ENCODE measurements around the gene RFX8. TPM values are rescaled to one million over a fixed set of nuclear protein-coding genes. Genes with fewer than 3 reads are reported as not detected.

Gene RFX8
- total and polyA plus RNA-seq, 9 of the 15 experiments (the other 6 are each of a cell fraction or from before 2014, with no cell fraction given), result not detected

DNA sequence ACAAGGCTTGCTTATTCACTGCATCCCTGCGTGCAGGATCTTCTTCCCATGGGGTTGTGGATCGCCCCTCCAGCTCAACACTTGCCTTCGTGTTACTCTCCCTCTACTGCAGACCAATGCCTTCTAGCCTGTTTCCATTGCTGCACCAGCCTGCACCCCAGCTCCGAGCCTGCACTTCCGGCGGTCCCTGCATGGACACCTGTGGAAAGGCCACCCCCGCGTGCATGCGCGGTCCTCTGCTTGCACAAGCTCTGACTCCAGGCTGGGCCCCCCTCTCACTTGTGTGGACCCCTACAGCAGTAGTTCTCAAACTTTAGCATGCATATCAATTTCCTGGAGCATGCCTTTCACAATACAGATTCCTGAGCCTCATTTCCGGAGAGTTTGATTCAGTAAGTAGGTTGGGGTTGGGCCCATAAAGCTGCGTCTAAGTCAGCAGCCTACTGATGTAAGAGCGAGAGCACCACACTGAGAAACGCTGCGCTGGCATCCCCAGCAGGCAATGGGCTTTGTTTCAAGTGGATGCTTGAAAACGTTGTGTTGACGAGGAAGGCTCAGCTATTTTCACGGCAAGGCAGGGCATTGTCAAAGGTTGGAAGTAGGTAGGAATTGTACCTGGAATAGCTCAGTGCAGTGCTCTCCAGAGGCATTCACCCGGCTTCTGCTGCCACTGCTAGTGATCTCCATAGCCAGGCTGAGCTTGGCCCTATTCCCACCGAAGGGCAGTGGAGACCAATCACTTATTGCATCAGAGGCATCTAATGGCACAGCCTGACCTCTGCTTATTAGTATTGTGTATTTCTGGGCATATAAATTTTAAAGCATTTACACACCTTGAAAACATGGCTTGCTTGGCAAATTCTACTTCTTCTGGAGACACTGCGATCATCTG, 120.2 kb downstream of the RFX8 start:
- H3K4me1 ChIP-seq (replicated peaks in 1 of 2; ENCODE audit: control insufficient read depth in 2 of 2, insufficient read depth in 2 of 2, low read length in 2 of 2), result peaks cover 0 to 4% of the 10 kb centered on the region in 2 experiments; a peak in 1 of 5 replicates
- H3K4me3 ChIP-seq, result no peak overlapping the region
- no peaks in the 10 kb centered on the region for H4K20me1 ChIP-seq (replicated peaks; ENCODE audit: control insufficient read depth, insufficient read depth, low read length)
- no peaks in the 10 kb centered on the region for H3K9me1 ChIP-seq (ENCODE audit: control insufficient read depth, insufficient read depth, low read length)
- no TSS peak for BruUV-seq (replicated peaks)
- H3K27me3 ChIP-seq (ENCODE audit: control insufficient read depth in 2 of 2, insufficient read depth in 2 of 2, low read length in 2 of 2), result peaks cover 12 to 44% of the 10 kb centered on the region in 2 experiments; a peak in 3 of 5 replicates
- no peak overlapping the region for H3K27ac ChIP-seq (ENCODE audit: extremely low read depth, low read depth, low read length)
- H3K79me2 ChIP-seq (ENCODE audit: control insufficient read depth, insufficient read depth, low read length), result no peaks in the 10 kb centered on the region
- H3K9me3 ChIP-seq (replicated peaks; ENCODE audit: control insufficient read depth, insufficient read depth, low read depth, low read length), result no peaks in the 10 kb centered on the region
- H3K9ac ChIP-seq (ENCODE audit: insufficient read depth in 1 of 2, low read depth in 2 of 2, low read length in 2 of 2), result no peak overlapping the region
- ChIA-PET CTCF (ENCODE audit: low intra/inter-chr PET ratio) (no interaction called here), POLR2A (no interaction called here)
- 15% methylated on average over 21 of the region's 21 CpGs for WGBS (ENCODE audit: insufficient coverage, low coverage, missing lambda C conversion rate)
- DNase-seq (ENCODE audit: extremely low read depth in 1 of 4, low spot score in 3 of 4) (no peak), ATAC-seq (no peak), FAIRE-seq (no peak)
- in situ Hi-C loops (cut with MboI) (no loop called here), intact Hi-C loops (cut with micrococcal nuclease) (no loop called here)
- no peaks in the 10 kb centered on the region for H3K36me3 ChIP-seq (ENCODE audit: control insufficient read depth, insufficient read depth, low read length)
- no peak overlapping the region for H3K4me2 ChIP-seq (ENCODE audit: insufficient read depth, low read length)
- no peak overlapping the region for H2AFZ ChIP-seq (ENCODE audit: low read depth, low read length)
- TF ChIP-seq ZNF436 (CRISPR knock-in tag; IDR thresholded peaks at IDR 0.05) (no peak), RBM15 (IDR thresholded peaks at IDR 0.05; ENCODE audit: insufficient read depth, low read length) (no peak), YY1 (IDR thresholded peaks at IDR 0.05; ENCODE audit: borderline replicate concordance in 1 of 3, control insufficient read depth in 1 of 3, extremely low read depth in 1 of 3, insufficient read depth in 3 of 3, insufficient read length in 1 of 3, insufficient replicate concordance in 2 of 3, low read depth in 1 of 3, low read length in 2 of 3) (no peak), CREB1 (IDR thresholded peaks at IDR 0.05) (no peak), CREB1 (CRISPR knock-in tag; IDR thresholded peaks at IDR 0.05) (no peak), NFE2L1 (tag; IDR thresholded peaks at IDR 0.05; ENCODE audit: borderline replicate concordance, low read depth) (no peak), ZNF274 (IDR thresholded peaks at IDR 0.05; ENCODE audit: borderline replicate concordance, low read depth, low read length) (no peak)
- TF ChIP-seq, protein P1, sequence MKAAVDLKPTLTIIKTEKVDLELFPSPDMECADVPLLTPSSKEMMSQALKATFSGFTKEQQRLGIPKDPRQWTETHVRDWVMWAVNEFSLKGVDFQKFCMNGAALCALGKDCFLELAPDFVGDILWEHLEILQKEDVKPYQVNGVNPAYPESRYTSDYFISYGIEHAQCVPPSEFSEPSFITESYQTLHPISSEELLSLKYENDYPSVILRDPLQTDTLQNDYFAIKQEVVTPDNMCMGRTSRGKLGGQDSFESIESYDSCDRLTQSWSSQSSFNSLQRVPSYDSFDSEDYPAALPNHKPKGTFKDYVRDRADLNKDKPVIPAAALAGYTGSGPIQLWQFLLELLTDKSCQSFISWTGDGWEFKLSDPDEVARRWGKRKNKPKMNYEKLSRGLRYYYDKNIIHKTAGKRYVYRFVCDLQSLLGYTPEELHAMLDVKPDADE (conservative IDR thresholded peaks at IDR 0.05; ENCODE audit: control insufficient read depth, low read depth, low read length), result no peak
- TF ChIP-seq, protein P2, sequence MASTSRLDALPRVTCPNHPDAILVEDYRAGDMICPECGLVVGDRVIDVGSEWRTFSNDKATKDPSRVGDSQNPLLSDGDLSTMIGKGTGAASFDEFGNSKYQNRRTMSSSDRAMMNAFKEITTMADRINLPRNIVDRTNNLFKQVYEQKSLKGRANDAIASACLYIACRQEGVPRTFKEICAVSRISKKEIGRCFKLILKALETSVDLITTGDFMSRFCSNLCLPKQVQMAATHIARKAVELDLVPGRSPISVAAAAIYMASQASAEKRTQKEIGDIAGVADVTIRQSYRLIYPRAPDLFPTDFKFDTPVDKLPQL (IDR thresholded peaks at IDR 0.05; ENCODE audit: extremely low read depth, insufficient read length), result no peak

All from K562 (cell line).